ENCODE measurements around the gene NUDT15.
A peak's percentile ranks its signal among the peaks of the same experiment; 100 is the strongest.
"Not testable (repeated sequence)": the region's sequence is repeated elsewhere in the genome, so short reads cannot be mapped to it uniquely, and the experiment has no call there.

Gene NUDT15

GRCh38 chr13:48043789-48044503 is 6.4 kb downstream of the NUDT15 start:
- no peak for DNase-seq

GRCh38 chr13:48050550-48050949 is 13.0 kb downstream of the NUDT15 start:
- DNase-seq, result no peak

GRCh38 chr13:48054601-48055000 is 17.1 kb downstream of the NUDT15 start:
- DNase-seq, result no peak

GRCh38 chr13:48055712-48056111 is 18.2 kb downstream of the NUDT15 start:
- DNase-seq, result no peak

- not testable (repeated sequence) for DNase-seq
Observed at GRCh38 chr13:48058536-48058935, 21.0 kb downstream of the NUDT15 start.

- DNase-seq, result not testable (repeated sequence)
Observed at GRCh38 chr13:48059951-48060350, 22.4 kb downstream of the NUDT15 start.

GRCh38 chr13:48066310-48066989 is 28.9 kb downstream of the NUDT15 start:
- no peak for DNase-seq

GRCh38 chr13:48068036-48068435 is 30.5 kb downstream of the NUDT15 start:
- DNase-seq, result no peak

- no peak for DNase-seq
Observed at GRCh38 chr13:48068952-48069351, 31.4 kb downstream of the NUDT15 start.

- no peak for DNase-seq
Observed at GRCh38 chr13:48069573-48069972, 32.0 kb downstream of the NUDT15 start.

GRCh38 chr13:48070942-48071341 is 33.4 kb downstream of the NUDT15 start:
- no peak for DNase-seq

GRCh38 chr13:48072304-48072703 is 34.8 kb downstream of the NUDT15 start:
- DNase-seq, result no peak

- DNase-seq, result no peak
Observed at GRCh38 chr13:48072787-48073186, 35.3 kb downstream of the NUDT15 start.

GRCh38 chr13:48074006-48074405 is 36.5 kb downstream of the NUDT15 start:
- DNase-seq, result no peak

GRCh38 chr13:48078251-48078656 is 40.7 kb downstream of the NUDT15 start:
- no peak for DNase-seq

- DNase-seq, result no peak
Observed at GRCh38 chr13:48081739-48082138, 44.2 kb downstream of the NUDT15 start.

GRCh38 chr13:48086272-48086671 is 48.7 kb downstream of the NUDT15 start:
- DNase-seq, result no peak

- DNase-seq, result no peak
Observed at GRCh38 chr13:48093588-48093987, 56.1 kb downstream of the NUDT15 start.

GRCh38 chr13:48094404-48094780 is 56.9 kb downstream of the NUDT15 start:
- DNase-seq, result no peak

GRCh38 chr13:48094781-48095502 is 57.4 kb downstream of the NUDT15 start, which contains the start of gene MED4:
MED4 (minus strand) TSS chr13:48095104; CDS start chr13:48095078, 26 bp downstream.
- DNase-seq, result peak; percentile 81

- DNase-seq, result no peak
Observed at GRCh38 chr13:48096670-48097069, 59.1 kb downstream of the NUDT15 start.

All from GF-D8 (cell line).